RWPE1 (cell line): ENCODE data around the gene SYNE2.

Experiments
- CTCF ChIA-PET: fragments of 350-600 bp; sonication (Branson Sonifier 250); formaldehyde crosslinking; extraction: SDS; loops from one replicate; lab custom pipeline; 2021; lab: Yijun Ruan, JAX
- POLR2A ChIA-PET: fragments of 400-600 bp; formaldehyde crosslinking; extraction: SDS; loops from one replicate; lab custom pipeline; 2020; ENCODE audit warnings: antibody characterized with exemption; ENCODE audit not compliant: low non-redundant PET; lab: Yijun Ruan, JAX
- DNase-seq: peaks from one replicate; pipeline ENCODE4 v3.0.0; 2012; ENCODE audit warnings: low spot score
- H3K27ac ChIP-seq: fragments of 450-650 bp; 2 replicates; pipeline ENCODE4 v1.5.1; 2017
- TF ChIP-seq, protein P1 (sequence below): fragments of 450-650 bp; conservative IDR thresholded peaks from 2 replicates; pipeline ENCODE4 v1.5.1; 2017; ENCODE audit warnings: low read depth, mild to moderate bottlenecking

The SYNE2 gene

GRCh38 chr14:63962906-63963305 lies 110.1 kb downstream of the SYNE2 start:
- H3K27ac ChIP-seq = no peak overlapping the region
- ChIA-PET CTCF (interaction anchor here (0.7 kb wide), 1 partner anchor 409 kb away, joined by 3 read pairs; no protein-coding TSS in a partner anchor), POLR2A (no interaction called here)
- TF ChIP-seq, protein P1, sequence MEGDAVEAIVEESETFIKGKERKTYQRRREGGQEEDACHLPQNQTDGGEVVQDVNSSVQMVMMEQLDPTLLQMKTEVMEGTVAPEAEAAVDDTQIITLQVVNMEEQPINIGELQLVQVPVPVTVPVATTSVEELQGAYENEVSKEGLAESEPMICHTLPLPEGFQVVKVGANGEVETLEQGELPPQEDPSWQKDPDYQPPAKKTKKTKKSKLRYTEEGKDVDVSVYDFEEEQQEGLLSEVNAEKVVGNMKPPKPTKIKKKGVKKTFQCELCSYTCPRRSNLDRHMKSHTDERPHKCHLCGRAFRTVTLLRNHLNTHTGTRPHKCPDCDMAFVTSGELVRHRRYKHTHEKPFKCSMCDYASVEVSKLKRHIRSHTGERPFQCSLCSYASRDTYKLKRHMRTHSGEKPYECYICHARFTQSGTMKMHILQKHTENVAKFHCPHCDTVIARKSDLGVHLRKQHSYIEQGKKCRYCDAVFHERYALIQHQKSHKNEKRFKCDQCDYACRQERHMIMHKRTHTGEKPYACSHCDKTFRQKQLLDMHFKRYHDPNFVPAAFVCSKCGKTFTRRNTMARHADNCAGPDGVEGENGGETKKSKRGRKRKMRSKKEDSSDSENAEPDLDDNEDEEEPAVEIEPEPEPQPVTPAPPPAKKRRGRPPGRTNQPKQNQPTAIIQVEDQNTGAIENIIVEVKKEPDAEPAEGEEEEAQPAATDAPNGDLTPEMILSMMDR = no peak
- DNase-seq = no peak

- TF ChIP-seq, protein P1 = no peak
- ChIA-PET CTCF (interaction anchor here (0.7 kb wide), 1 partner anchor 410 kb away, joined by 3 read pairs; no protein-coding TSS in a partner anchor), POLR2A (no interaction called here)
- DNase-seq = no peak
- H3K27ac ChIP-seq = no peak overlapping the region
Measured at GRCh38 chr14:63963439-63963838, 110.6 kb downstream of the SYNE2 start.

- ChIA-PET POLR2A (no interaction called here), CTCF (no interaction called here)
- no peak overlapping the region for H3K27ac ChIP-seq
- TF ChIP-seq, protein P1 = no peak
- DNase-seq = no peak
Measured at GRCh38 chr14:63964113-63964512, 111.3 kb downstream of the SYNE2 start.

DNA sequence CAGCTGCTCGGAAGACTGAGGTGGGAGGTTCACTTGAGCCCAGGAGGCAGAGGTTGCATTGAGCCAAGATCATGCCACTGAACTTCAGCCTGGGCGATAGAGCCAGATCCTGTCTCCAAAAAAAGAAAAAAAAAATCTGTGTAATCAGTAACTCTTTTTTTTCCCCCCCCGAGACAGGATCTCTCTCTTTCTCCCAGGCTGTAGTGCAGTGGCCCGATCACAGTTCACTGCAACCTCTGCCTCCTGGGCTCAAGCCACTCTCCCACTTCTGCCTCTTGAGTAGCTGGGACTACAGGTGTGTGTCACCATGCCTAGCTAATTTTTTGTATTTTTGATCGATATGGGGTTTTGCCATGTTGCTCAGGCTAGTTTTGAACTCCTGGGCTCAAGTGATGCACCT lies 113.6 kb downstream of the SYNE2 start:
- ChIA-PET CTCF (no interaction called here), POLR2A (no interaction called here)

DNA sequence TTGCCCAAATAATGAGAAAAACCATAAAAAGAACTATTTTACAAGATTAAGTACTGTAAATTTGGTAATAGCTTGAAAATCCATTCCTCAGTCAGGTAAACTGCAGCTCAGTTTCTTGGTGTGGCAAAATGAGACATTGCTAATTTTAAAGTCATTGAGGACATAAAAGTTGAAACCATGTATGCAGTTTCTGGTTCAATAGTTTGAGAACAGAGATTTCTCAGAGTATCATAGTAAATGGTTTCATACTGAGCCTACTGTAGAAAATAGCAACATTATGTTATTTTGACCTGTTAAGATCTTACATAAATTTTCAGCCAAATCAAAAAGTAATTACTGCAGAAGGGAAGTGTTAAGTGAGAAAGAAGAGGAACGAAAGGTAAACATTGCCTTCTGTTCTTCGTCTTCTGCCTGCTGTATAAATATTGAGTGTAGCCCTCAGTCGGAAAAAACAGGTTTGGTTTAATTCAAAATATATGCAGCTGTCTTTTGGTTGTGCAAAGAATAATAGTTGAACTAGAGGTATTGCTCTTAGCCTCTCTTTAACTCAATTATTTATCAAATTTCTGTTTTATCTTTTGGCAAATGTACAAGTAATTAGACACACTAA lies 119.6 kb downstream of the SYNE2 start:
- TF ChIP-seq, protein P1 = no peak
- H3K27ac ChIP-seq = no peak overlapping the region
- ChIA-PET POLR2A (no interaction called here), CTCF (no interaction called here)
- DNase-seq = no peak

More for the DNA sequence above, 113.6 kb downstream of the SYNE2 start:
- DNase-seq = no peak
- H3K27ac ChIP-seq = no peak overlapping the region
- TF ChIP-seq, protein P1 = no peak

GRCh38 chr14:63974176-63974575 lies 121.4 kb downstream of the SYNE2 start:
- TF ChIP-seq, protein P1 = no peak
- ChIA-PET CTCF (no interaction called here), POLR2A (no interaction called here)
- no peak for DNase-seq
- H3K27ac ChIP-seq = no peak overlapping the region
